DMS53 treated with DMSO at 0.1 percent for 48 hours (cell line): Measurements from ENCODE around the gene RGS6.
"Not testable (repeated sequence)": the region's sequence is repeated elsewhere in the genome, so short reads cannot be mapped to it uniquely, and the experiment has no call there.

ENCODE experiments used
- DNase-seq: peaks from one replicate; lab custom pipeline; 2025; ENCODE audit not compliant: unreplicated experiment; lab: John Stamatoyannopoulos, UW

RGS6 gene

GRCh38 chr14:71932229-71932981, at the start of gene RGS6:
TSS of gene RGS6 (plus strand) at chr14:71932429.
- DNase-seq = no peak

- no peak for DNase-seq
These were observed 49.1 kb upstream of the RGS6 start for GRCh38 chr14:71883094-71883493.

- DNase-seq = no peak
These were observed 46.9 kb upstream of the RGS6 start for GRCh38 chr14:71885301-71885700.

GRCh38 chr14:71887802-71888201, 44.4 kb upstream of the RGS6 start:
- DNase-seq = not testable (repeated sequence)

GRCh38 chr14:71890541-71890940, 41.7 kb upstream of the RGS6 start:
- no peak for DNase-seq

GRCh38 chr14:71891185-71891584, 41.0 kb upstream of the RGS6 start:
- no peak for DNase-seq

- DNase-seq = no peak
These were observed 40.3 kb upstream of the RGS6 start for GRCh38 chr14:71891970-71892369.

GRCh38 chr14:71905031-71905430, 27.2 kb upstream of the RGS6 start:
- DNase-seq = no peak

GRCh38 chr14:71905860-71906259, 26.4 kb upstream of the RGS6 start:
- no peak for DNase-seq

- DNase-seq = no peak
These were observed 24.3 kb upstream of the RGS6 start for GRCh38 chr14:71907793-71908515.

GRCh38 chr14:71911669-71912068, 20.6 kb upstream of the RGS6 start:
- no peak for DNase-seq

- no peak for DNase-seq
These were observed 18.9 kb upstream of the RGS6 start for GRCh38 chr14:71913342-71913741.

- DNase-seq = no peak
These were observed 13.3 kb upstream of the RGS6 start for GRCh38 chr14:71918955-71919354.

- DNase-seq = no peak
These were observed 8.7 kb upstream of the RGS6 start for GRCh38 chr14:71923513-71923912.

GRCh38 chr14:71931492-71932228, 569 bp upstream of the RGS6 start:
- no peak for DNase-seq

- no peak for DNase-seq
These were observed 865 bp downstream of the RGS6 start for GRCh38 chr14:71933001-71933587.

GRCh38 chr14:71938273-71938672, 6.0 kb downstream of the RGS6 start:
- DNase-seq = not testable (repeated sequence)

- not testable (repeated sequence) for DNase-seq
These were observed 7.1 kb downstream of the RGS6 start for GRCh38 chr14:71939344-71939743.

GRCh38 chr14:71940500-71940899, 8.3 kb downstream of the RGS6 start:
- DNase-seq = not testable (repeated sequence)

GRCh38 chr14:71941616-71942015, 9.4 kb downstream of the RGS6 start:
- not testable (repeated sequence) for DNase-seq

GRCh38 chr14:71942904-71943694, 10.9 kb downstream of the RGS6 start:
- no peak for DNase-seq
